Heart left ventricle (tissue), 16 donors: Measurements from ENCODE around the gene WNT5A. TPM values are rescaled to one million over a fixed set of nuclear protein-coding genes. Genes with fewer than 3 reads are reported as not detected.

ENCODE experiments used
- ATAC-seq, 4 donors: fragments of 200-7000 bp; cut with Tn5 transposase; one replicate each; pipeline ENCODE4 v1.9.1; 2020 to 2022; ENCODE audit warnings: moderate library complexity in 4 of 4, mild to moderate bottlenecking in 3 of 4, moderate number of reproducible peaks in 1 of 4
- DNase-seq, 5 donors: peaks; one replicate each; pipeline ENCODE4 v3.0.0-alpha.2; 2020
- H3K27ac ChIP-seq, 12 donors: fragments of 200-600 bp; sonication (generic) in 4 of 12; one replicate each; pipeline versions ENCODE4 v1.5.0 to v1.8.0; 2016 to 2022; ENCODE audit warnings: mild to moderate bottlenecking in 2 of 12
- H3K27me3 ChIP-seq, 9 donors: fragments of 200-600 bp; sonication (generic) in 2 of 9; one replicate each; pipeline versions ENCODE4 v1.5.1 to v1.8.0; 2016 to 2022; ENCODE audit warnings: mild to moderate bottlenecking in 3 of 9
- H3K36me3 ChIP-seq, 9 donors: fragments of 200-600 bp; sonication (generic) in 2 of 9; one replicate each; pipeline versions ENCODE4 v1.5.0 to v1.8.0; 2018 to 2022; ENCODE audit warnings: mild to moderate bottlenecking in 2 of 9
- H3K4me1 ChIP-seq, 12 donors: fragments of 200-600 bp; sonication (generic) in 4 of 12; one replicate each; pipeline versions ENCODE4 v1.5.0 to v1.8.0; 2016 to 2022; ENCODE audit warnings: mild to moderate bottlenecking in 3 of 12
- H3K4me3 ChIP-seq, 12 donors: fragments of 200-600 bp; sonication (generic) in 4 of 12; one replicate each; pipeline versions ENCODE4 v1.5.0 to v1.8.0; 2017 to 2022; ENCODE audit warnings: mild to moderate bottlenecking in 9 of 12, moderate library complexity in 4 of 12
- H3K9me3 ChIP-seq, 12 donors: fragments of 200-600 bp; sonication (generic) in 4 of 12; one replicate each; pipeline versions ENCODE4 v1.5.0 to v1.8.0; 2016 to 2022; ENCODE audit warnings: mild to moderate bottlenecking in 1 of 12
- POLR2A ChIP-seq, 2 donors: fragments of 450-650 bp; IDR thresholded peaks; one replicate each; pipeline ENCODE4 v1.6.1; 2017; ENCODE audit warnings: antibody characterized with exemption in 2 of 2, mild to moderate bottlenecking in 2 of 2, moderate library complexity in 2 of 2
- WGBS, 4 donors: extraction: QIAGEN DNeasy Blood & Tissue Kit in 2 of 4; methylation state at CpG; one replicate each; pipeline versions ENCODE4 v1.1.5 to v1.1.7; 2013 to 2018; 5-methylcytosine and 5-hydroxymethylcytosine counted together
- intact Hi-C, 10 donors: fragments of 100-400 bp; cut with DNase I; formaldehyde crosslinking; loops; one replicate each; pipeline versions ENCODE4 v1.11.1 to v1.14.2; 2022
- long read RNA-seq, 3 donors: library from polyadenylated mRNA; unstranded; transcript quantifications; one replicate each; pipeline ENCODE4 v2.0.0, GENCODE V29; 2020 to 2021
- polyA plus RNA-seq, 2 donors: library from polyadenylated mRNA; stranded (reverse); fragments of 200-250 nt; gene quantifications; one replicate each; pipeline ENCODE4 v1.2.3, GENCODE V29; 2013
- total RNA-seq, 9 donors: library from RNA; depleted of rRNA in 2 of 9; stranded (reverse); fragments of >200 nt in 2 of 9; fragmentation: NEBNext Ultra II Directional in 3 of 9; extraction: Animal tissue kit (Norgen Biotek cat#: 25700) in 3 of 9; gene quantifications; one replicate each; pipeline versions ENCODE4 v1.1.0 to v1.2.4, GENCODE V29; 2016 to 2023
- TF ChIP-seq, protein P1 (sequence below), 12 donors: fragments of 200-600 bp; sonication (generic) in 4 of 12; IDR thresholded peaks; one replicate each; pipeline versions ENCODE4 v1.5.0 to v1.8.0; 2018 to 2022; ENCODE audit warnings: antibody characterized with exemption in 12 of 12, mild to moderate bottlenecking in 5 of 12
- donor health status: ischemic (EF 13 %, LVEDD 7.1; RV severe dilation, severe dysfunction).
- donor health status: healthy with polysubstance abuse.
- donor health status: DM: no; HTN: yes; CAD: no.
- donor health status: DM: no; HTN: no; CAD: no.
- donor health status: ischemic (EF 25% LVEDD 6.9; RV normal size, moderate dysfunction).
- donor health status: ischemic (EF 25% LVEDD 5.7; RV mildly dilated, moderate dysfunction).
- donor health status: healthy.
- donor health status: DM: yes; HTN: yes; CAD: no.
- donor health status: ischemic (EF 35%, LVEDD 5.7; RV mildly dilated, moderate dysfunction).
- donor health status: nonischemic (EF 11% LVEDD 7.7; RV severe dilation, severe dysfunction).
- donor health status: DM: yes; HTN: yes; CAD: no.
- donor health status: PGD.
- donor health status: ischemic (EF 29% LVEDD 5.4; RV normal size, mild dysfunction).
- donor health status: nonischemic (EF 23%, LVEDD 6.1; RV moderate dilation, normal function).

The WNT5A gene
- 1 to 10 TPM; 2.3 to 7.4 (median 3.4) TPM for total RNA-seq
- polyA plus RNA-seq = 1 to 10 TPM in 1 of 2 donors, under 1 TPM in 1; 0.35 to 1.1 TPM
- long read RNA-seq, donor 1, full-length matches to known transcripts = 1 of 4 reads
- long read RNA-seq, donor 1, partial matches to known transcripts = 1 of 4 reads
- long read RNA-seq, donor 1, other reads (novel, unspliced or antisense) = 2 of 4 reads
- long read RNA-seq, donor 2, full-length matches to known transcripts = 1 of 1 reads
- long read RNA-seq, donor 2, partial matches to known transcripts = 0 of 1 reads
- long read RNA-seq, donor 2, other reads (novel, unspliced or antisense) = 0 of 1 reads
- long read RNA-seq, donor 3, full-length matches to known transcripts = 3 of 6 reads
- long read RNA-seq, donor 3, partial matches to known transcripts = 1 of 6 reads
- long read RNA-seq, donor 3, other reads (novel, unspliced or antisense) = 2 of 6 reads

DNA sequence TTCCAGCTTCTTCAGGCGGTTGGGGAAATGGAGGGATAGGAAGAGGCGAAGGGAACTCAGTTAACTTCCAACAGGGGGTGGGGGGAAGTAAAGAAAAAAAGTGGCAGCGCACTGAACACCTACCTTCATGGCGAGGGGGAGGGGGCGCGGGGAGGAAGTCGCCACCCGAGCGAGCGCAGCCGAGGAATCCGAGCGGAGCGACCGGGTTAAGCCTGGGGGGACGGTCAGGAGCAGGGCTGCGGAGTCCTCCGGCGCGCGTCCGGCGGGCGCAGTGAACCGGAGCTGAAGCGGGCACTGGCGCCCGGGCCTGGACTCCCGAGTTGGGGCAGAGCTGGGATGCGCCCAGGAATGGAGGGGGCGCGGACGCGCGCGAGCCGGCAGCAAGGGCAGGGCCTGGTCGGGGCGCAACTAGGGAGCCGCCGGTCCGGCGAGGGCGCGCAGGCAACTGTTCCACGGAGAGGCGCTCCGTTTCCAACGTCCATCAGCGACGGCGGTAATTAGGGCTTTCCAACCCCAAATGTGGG, at the start of gene WNT5A:
WNT5A (minus strand) TSS at position 450 of the 524 bp plus-strand sequence; CDS start at position 129, 321 bp downstream.
- intact Hi-C loops = loop anchor here (2.0 to 10.0 kb wide), 11 partner anchors 85 to 768 kb away; no protein-coding TSS in a partner anchor
- Histone ChIP-seq H3K27me3 (peaks cover 3 to 77% (median 9%) of the 10 kb centered on the region in 9 donors), H3K4me1 (peaks cover 0 to 57% (median 11%) of the 10 kb centered on the region in 12 donors), H3K9me3 (no peaks in the 10 kb centered on the region), H3K4me3 (peak within 1 kb of the TSS; percentile 45 to 92 (median 66)), H3K36me3 (no peaks in the 10 kb centered on the region), H3K27ac (peak within 1 kb of the TSS in 10 of 12 donors; percentile 49 to 73 (median 62))
- peak in 3 of 4 donors; percentile 18 to 34 (median 33) for ATAC-seq
- TF ChIP-seq, protein P1, sequence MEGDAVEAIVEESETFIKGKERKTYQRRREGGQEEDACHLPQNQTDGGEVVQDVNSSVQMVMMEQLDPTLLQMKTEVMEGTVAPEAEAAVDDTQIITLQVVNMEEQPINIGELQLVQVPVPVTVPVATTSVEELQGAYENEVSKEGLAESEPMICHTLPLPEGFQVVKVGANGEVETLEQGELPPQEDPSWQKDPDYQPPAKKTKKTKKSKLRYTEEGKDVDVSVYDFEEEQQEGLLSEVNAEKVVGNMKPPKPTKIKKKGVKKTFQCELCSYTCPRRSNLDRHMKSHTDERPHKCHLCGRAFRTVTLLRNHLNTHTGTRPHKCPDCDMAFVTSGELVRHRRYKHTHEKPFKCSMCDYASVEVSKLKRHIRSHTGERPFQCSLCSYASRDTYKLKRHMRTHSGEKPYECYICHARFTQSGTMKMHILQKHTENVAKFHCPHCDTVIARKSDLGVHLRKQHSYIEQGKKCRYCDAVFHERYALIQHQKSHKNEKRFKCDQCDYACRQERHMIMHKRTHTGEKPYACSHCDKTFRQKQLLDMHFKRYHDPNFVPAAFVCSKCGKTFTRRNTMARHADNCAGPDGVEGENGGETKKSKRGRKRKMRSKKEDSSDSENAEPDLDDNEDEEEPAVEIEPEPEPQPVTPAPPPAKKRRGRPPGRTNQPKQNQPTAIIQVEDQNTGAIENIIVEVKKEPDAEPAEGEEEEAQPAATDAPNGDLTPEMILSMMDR (IDR thresholded peaks at IDR 0.05) = no peak
- TF ChIP-seq POLR2A (IDR thresholded peaks at IDR 0.05) = no peak
- DNase-seq = peak in 3 of 5 donors; percentile 23 to 42 (median 41)
- WGBS, 4 donors = 1% methylated on average over 39 to 52 of the region's 52 CpGs

DNA sequence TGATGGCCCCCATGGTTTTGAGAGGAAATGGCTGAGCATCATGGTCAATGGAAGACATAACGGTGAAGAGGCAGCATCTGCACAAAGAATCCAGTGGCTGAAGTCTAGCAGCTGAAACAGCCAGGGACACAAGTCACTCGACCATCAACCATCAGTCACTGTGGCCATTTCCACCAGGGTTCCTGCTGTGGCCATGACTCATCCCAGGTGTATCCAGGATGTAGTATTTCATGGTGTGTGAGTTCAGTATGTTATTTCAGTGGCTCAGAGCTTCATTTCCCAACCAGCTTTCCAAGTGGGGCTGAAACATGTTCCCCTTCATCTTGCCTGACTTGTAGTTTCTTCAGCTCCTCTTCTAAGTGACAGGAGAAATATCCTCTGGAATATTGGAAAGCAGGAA, 47.8 kb upstream of the WNT5A start:
- no peaks in the 10 kb centered on the region for H3K9me3 ChIP-seq
- no peak for ATAC-seq
- DNase-seq = no peak
- H3K36me3 ChIP-seq = no peaks in the 10 kb centered on the region
- no peak overlapping the region for H3K27ac ChIP-seq
- H3K4me3 ChIP-seq = no peak overlapping the region
- H3K4me1 ChIP-seq = no peaks in the 10 kb centered on the region
- WGBS, 4 donors = 61 to 94% (median 72%) methylated on average over 2 of the region's 2 CpGs
- intact Hi-C loops = no loop called here
- no peak for TF ChIP-seq POLR2A (IDR thresholded peaks at IDR 0.05)
- TF ChIP-seq, protein P1 (IDR thresholded peaks at IDR 0.05) = no peak
- H3K27me3 ChIP-seq = no peaks in the 10 kb centered on the region

DNA sequence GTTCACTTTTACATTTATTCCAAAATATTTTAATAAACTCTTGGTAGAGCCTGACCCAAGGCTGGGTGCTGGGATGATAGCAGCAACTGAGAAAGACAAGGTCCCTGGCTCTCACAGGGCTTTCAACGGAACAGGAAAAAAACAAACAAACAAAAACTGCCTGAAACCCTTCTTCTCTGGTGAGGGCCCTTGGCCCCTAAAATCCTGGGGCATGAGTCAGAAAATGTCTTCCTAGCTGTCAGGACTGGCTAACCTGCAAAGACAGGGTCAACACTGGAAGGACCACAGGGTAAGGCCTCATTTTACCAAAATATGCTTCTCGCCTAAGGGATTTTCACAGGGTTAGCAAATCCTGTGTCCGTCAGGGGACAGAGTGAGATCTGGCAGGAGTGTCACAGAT, 45.7 kb upstream of the WNT5A start:
- ATAC-seq (no peak), DNase-seq (no peak)
- intact Hi-C loops = no loop called here
- H3K4me3 ChIP-seq = no peak overlapping the region
- no peaks in the 10 kb centered on the region for H3K27me3 ChIP-seq
- H3K36me3 ChIP-seq = no peaks in the 10 kb centered on the region
- no peaks in the 10 kb centered on the region for H3K4me1 ChIP-seq
- H3K27ac ChIP-seq = no peak overlapping the region
- H3K9me3 ChIP-seq = no peaks in the 10 kb centered on the region
- TF ChIP-seq, protein P1 (IDR thresholded peaks at IDR 0.05) = no peak
- no peak for TF ChIP-seq POLR2A (IDR thresholded peaks at IDR 0.05)
- 93 to 94% (median 94%) methylated on average over 1 to 3 of the region's 3 CpGs for WGBS, 4 donors

DNA sequence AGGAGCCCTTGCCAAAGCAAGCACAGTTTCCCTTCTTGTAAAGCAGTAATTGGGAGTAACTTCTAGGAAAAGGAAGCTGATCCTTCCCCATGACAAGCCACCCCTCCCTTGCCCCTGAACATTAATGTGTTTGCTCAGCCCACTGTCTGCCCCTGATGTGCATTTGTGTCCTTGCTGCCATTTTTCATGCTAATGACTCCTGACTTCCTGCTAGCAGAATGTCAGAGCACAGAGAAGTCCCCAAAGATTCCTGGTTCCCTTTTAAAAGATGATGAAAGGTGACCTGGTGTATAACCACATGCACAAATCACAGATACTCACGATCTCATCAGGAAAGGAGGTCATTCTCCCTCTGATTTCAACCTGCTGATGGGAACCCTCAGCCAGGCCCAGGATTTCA, 44.2 kb upstream of the WNT5A start:
- intact Hi-C loops = no loop called here
- H3K27me3 ChIP-seq = no peaks in the 10 kb centered on the region
- H3K36me3 ChIP-seq = no peaks in the 10 kb centered on the region
- no peak for DNase-seq
- H3K4me3 ChIP-seq = no peak overlapping the region
- no peaks in the 10 kb centered on the region for H3K4me1 ChIP-seq
- H3K9me3 ChIP-seq = no peaks in the 10 kb centered on the region
- H3K27ac ChIP-seq = no peak overlapping the region
- ATAC-seq = no peak
- WGBS, 4 donors = 47 to 59% (median 55%) methylated on average over 1 of the region's 1 CpG
- TF ChIP-seq, protein P1 (IDR thresholded peaks at IDR 0.05) = no peak
- TF ChIP-seq POLR2A (IDR thresholded peaks at IDR 0.05) = no peak
